22Rv1 (cell line): ENCODE data around the gene OLR1.

Source experiments
- H3K27ac ChIP-seq: fragments of 450-650 bp; 2 replicates; pipeline ENCODE4 v1.5.1; 2017
- CTCF ChIP-seq: fragments of 450-650 bp; IDR thresholded peaks from 2 replicates; pipeline ENCODE4 v1.5.1; 2017; ENCODE audit warnings: mild to moderate bottlenecking
- ZFX ChIP-seq: fragments of 450-650 bp; IDR thresholded peaks from 2 replicates; pipeline ENCODE4 v1.6.1; 2017; ENCODE audit warnings: antibody characterized with exemption, borderline replicate concordance

The OLR1 gene

GRCh38 chr12:10147714-10148403, 24.1 kb downstream of the OLR1 start:
- TF ChIP-seq ZFX = no peak
- no peak for TF ChIP-seq CTCF

GRCh38 chr12:10142976-10143589, 28.8 kb downstream of the OLR1 start:
- no peak for TF ChIP-seq ZFX
- no peak for TF ChIP-seq CTCF
- H3K27ac ChIP-seq = no peak overlapping the region

More at GRCh38 chr12:10147714-10148403, 24.1 kb downstream of the OLR1 start:
- H3K27ac ChIP-seq = no peak overlapping the region

GRCh38 chr12:10140001-10140400, 31.9 kb downstream of the OLR1 start:
- no peak overlapping the region for H3K27ac ChIP-seq
- no peak for TF ChIP-seq ZFX
- TF ChIP-seq CTCF = peak; percentile 81

GRCh38 chr12:10136637-10137205, 35.2 kb downstream of the OLR1 start:
- TF ChIP-seq CTCF = no peak
- TF ChIP-seq ZFX = no peak

GRCh38 chr12:10135126-10135525, 36.8 kb downstream of the OLR1 start:
- no peak for TF ChIP-seq ZFX
- TF ChIP-seq CTCF = no peak
- H3K27ac ChIP-seq = no peak overlapping the region

More at GRCh38 chr12:10136637-10137205, 35.2 kb downstream of the OLR1 start:
- no peak overlapping the region for H3K27ac ChIP-seq

GRCh38 chr12:10132850-10133370, 39.0 kb downstream of the OLR1 start:
- no peak for TF ChIP-seq ZFX
- TF ChIP-seq CTCF = no peak
- H3K27ac ChIP-seq = no peak overlapping the region
